Stimulated activated CD4-positive, alpha-beta T cell treated with anti-CD3 and anti-CD28 coated beads, Interleukin-4, amount 100 ng/mL, for 48 hours (primary cell): ENCODE data around the gene CDHR3.
"Not testable (repeated sequence)": the region's sequence is repeated elsewhere in the genome, so short reads cannot be mapped to it uniquely, and the experiment has no call there.

Source experiments
- DNase-seq, 2 donors: peaks; one replicate each; pipeline ENCODE4 v3.0.0-alpha.2; 2020; ENCODE audit warnings: low read depth in 2 of 2

The CDHR3 gene

DNA sequence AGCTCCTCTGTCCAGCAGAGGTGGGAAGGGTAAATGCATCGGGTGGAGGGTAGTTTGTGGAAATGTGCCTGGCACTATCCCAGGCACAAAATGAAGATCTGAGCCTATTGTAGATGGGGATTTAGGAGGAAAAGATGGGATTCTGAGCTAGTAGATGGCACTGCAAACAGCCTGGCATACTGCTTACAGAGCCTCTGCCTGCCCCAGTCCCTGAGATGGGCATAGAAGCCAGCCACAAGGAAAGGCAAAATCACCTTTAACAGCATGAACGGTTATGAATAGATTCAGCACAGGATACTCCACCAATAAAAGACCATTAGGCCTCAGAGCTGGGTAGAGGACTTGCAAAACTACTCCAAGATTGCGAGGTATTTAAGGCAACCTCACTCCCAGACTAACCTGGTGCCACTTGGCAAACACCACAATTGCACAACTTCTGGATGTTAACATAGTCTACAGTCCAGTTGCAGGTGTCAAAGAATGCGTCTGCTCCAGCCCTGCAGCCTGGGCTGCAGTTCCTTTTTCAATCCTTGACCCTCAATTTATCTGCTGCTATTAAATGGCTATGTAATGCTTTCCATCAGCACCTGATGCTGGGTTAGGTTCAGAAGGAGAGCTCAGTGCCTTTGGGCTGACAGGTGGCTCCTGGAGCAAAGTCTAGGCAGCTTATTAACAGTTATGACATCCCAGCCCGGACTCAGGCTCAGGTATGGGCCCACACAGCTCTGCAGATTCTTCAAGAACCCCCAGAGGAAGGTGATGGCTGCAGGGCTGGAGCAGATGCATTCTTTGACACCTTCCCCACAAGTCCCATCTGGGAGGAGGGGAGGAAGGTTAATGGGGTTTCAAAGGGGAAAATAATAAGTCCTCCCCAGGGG lies 34.0 kb downstream of the CDHR3 start:
- no peak for DNase-seq

DNA sequence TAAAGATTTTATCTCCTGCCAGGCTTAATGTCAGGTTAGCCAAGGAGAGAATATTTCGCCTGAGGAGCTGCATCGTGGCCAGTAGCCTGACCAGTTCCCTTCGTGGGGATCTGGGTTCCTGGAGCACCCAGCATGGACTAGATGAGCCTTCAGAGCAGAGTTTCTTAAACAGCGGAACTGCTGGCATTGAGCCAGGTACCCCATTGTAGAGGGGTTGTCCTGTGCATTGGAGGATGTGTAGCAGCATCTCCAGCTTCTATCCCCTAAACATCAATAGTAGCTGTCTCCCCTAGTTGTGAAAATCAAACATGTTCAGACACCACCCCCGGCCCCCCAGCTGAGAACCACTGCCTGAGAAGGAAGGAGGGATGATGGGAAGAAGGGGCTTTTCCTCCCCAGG lies 36.2 kb downstream of the CDHR3 start:
- DNase-seq, result no peak

DNA sequence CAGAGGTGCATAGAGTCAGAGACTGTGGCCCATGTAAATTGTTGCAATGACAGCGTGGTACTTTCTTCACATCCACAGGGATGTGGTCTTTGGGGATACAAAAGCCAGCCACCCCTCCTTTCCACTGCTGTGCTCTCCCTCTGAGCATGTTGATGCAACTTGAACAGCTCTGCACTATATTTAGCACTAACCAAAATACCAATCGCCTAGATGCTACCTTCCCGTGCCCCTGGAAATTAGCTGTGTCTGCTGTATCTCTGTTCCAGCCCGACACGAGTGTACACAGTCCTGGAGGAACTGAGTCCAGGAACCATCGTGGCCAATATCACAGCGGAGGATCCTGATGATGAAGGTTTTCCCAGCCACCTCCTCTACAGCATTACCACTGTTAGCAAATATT lies 38.1 kb downstream of the CDHR3 start:
- DNase-seq, result no peak

- DNase-seq, result no peak
Measured at GRCh38 chr7:106001886-106002285, 38.8 kb downstream of the CDHR3 start.

- no peak for DNase-seq
Measured at GRCh38 chr7:106003525-106004064, 40.5 kb downstream of the CDHR3 start.

GRCh38 chr7:106006906-106007305 lies 43.8 kb downstream of the CDHR3 start:
- no peak for DNase-seq

GRCh38 chr7:106007796-106008195 lies 44.7 kb downstream of the CDHR3 start:
- DNase-seq, result not testable (repeated sequence)

- peak; percentile 74 to 76 for DNase-seq
Measured at GRCh38 chr7:106009503-106010226, 46.6 kb downstream of the CDHR3 start.

- DNase-seq, result no peak
Measured at GRCh38 chr7:106010331-106010730, 47.3 kb downstream of the CDHR3 start.

GRCh38 chr7:106010866-106011265 lies 47.8 kb downstream of the CDHR3 start:
- no peak for DNase-seq

- DNase-seq, result no peak
Measured at GRCh38 chr7:106012184-106012583, 49.1 kb downstream of the CDHR3 start.

GRCh38 chr7:106012935-106013439 lies 49.9 kb downstream of the CDHR3 start:
- DNase-seq, result no peak

DNA sequence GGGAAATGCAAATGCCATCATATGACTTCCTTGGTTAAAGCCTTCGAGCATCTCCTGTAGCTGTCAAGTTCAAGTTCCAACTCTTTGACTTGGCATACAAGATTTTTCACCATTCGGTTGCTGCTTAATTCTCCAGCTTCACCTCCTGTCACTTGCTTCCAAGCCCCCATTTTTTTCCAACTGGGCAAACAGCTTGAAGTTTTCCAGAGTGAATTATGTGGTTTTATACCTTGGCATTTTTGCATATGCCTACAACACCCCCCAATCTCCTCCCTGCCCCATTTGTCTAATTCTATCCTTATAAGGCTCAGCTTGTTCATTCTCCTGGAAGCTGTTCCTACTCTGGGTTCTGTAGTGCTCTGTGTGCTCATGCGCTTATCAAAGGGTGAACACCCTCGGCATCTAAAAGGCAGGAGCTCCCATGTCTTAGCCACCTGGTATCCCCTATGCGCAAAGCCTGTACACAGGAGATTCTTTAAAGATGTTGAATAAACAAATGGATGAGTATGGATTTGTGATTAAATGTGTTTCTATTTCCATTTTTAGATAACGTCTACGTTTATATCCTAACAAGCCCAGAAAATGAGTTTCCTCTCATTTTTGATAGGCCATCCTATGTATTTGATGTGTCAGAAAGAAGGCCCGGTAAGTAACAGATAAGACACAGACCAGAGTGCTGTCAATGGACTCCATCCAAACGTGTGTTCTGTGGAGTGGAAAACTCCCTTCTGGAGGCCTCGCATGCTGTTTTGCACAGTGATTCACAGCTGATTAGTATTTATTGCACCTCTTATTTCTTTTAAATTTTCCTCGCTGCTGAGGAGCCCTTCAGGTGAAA lies 52.5 kb downstream of the CDHR3 start:
- no peak for DNase-seq

DNA sequence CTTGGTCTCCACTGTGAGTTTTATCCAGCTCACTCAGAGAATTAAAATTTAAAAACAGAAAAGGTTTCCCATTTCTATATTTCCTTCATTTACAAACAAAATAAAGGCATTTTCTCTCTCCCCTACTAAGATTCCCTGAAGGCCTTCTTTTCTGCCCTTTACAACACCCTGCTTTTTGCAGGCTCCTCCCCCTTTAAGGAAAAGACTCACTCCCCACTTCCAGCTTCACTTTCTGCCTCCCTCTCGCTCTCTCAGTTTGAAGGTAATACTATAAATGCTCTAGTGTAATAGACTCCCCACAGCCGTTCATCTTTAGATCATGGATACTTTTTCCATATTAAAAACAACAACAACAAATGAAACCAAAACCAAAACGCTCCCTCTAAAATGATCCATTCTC lies 53.3 kb downstream of the CDHR3 start:
- no peak for DNase-seq

DNA sequence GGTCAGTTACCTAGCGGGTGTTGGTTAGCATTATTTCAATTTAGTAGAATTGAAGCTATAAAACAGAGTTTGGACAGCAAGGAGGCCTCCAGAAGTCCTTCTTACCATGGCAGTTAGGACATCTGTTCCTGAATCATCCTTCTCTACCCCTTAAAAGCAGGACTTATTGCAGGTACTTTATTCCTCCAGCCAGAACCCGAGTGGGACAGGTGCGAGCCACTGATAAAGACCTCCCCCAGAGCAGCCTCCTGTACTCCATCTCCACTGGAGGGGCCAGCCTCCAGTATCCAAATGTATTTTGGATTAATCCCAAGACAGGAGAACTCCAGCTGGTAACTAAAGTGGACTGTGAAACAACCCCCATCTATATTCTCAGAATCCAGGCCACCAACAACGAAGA lies 54.6 kb downstream of the CDHR3 start:
- DNase-seq, result no peak

GRCh38 chr7:106018566-106019469 lies 55.8 kb downstream of the CDHR3 start:
- no peak for DNase-seq

- no peak for DNase-seq
Measured at GRCh38 chr7:106019470-106019820, 56.4 kb downstream of the CDHR3 start.

DNA sequence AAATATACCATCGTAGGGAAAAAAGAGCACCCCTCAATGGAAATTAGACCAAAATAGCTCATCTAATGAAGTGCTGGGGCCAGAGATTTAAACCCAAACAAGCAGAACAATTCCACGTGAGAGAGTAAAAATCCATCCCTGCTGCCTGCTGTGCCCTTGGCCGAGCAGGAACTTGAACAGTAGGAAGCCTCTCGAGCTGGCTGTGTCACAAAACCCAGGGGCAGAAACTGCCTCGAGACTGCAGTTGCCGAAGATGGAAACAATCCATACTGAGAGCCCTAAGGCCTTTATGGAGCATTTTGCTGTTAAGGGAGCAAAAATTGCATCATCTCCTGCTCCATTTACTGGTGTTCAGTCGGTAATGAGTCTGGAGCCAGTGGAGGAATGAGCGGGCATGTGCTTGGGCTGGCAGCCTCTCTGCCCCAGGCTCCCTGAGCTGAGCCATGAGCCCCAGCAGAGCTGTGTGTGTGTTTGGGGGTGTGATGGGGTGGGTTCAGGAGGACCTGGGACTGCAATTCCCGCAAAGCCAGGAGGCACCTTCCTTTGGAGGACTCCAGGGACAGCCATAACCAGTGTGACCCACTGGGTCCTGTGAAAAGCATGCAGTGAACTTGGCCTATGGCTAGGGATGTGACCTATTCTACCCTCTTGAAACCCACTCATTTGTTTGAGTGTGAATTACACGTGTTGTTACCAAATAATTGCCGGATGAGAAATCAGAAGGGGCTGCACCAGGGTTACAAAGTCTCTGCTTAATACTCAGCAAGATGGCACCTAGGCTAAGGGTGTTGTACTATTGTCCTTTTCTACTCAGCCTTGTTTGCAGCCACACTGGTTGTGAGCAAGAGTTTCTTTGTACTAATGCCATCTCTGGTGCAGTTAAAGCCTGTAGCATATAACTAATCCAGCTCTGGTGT lies 58.3 kb downstream of the CDHR3 start:
- no peak for DNase-seq

DNA sequence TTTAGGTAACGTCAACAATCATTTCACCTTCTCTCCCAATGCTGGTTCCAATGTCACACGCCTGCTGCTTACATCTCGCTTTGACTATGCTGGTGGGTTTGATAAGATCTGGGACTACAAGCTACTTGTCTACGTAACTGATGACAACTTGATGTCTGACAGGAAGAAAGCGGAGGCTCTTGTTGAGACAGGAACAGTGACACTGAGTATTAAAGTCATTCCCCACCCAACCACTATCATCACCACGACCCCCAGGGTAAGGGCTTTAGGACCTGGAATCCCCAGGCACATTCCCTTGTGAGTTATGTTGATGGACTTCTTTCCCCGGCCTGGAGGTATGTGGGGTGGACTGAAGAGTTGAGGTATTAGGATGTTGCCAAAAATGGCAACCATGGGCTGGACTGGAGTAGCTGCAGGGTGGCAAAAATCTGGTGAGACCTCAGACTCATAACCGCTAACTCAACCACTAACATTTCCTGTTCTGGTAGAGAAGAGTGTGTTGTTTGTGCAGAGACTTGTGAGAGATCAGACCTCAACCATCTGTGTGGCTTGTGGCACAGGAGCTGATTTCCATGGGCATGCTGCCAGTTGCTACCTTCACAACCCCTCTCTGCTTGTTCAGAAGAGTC lies 59.2 kb downstream of the CDHR3 start:
- peak; percentile 45 to 51 for DNase-seq
